ENCODE results near the gene CENPL. TPM values are rescaled to one million over a fixed set of nuclear protein-coding genes. Genes with fewer than 3 reads are reported as not detected.

CENPL gene
- total and polyA plus RNA-seq, 9 of the 15 experiments (the other 6 are each of a cell fraction or from before 2014, with no cell fraction given): 33.0 to 52.7 (median 39.7) TPM

GRCh38 chr1:173867141-173867752 is 42.6 kb upstream of the CENPL start (continued):
- no peak for TF ChIP-seq CBX8 (IDR thresholded peaks at IDR 0.05; ENCODE audit: borderline replicate concordance, extremely low read depth, low read depth, low read length, poor library complexity, severe bottlenecking)
- TF ChIP-seq, protein P1, sequence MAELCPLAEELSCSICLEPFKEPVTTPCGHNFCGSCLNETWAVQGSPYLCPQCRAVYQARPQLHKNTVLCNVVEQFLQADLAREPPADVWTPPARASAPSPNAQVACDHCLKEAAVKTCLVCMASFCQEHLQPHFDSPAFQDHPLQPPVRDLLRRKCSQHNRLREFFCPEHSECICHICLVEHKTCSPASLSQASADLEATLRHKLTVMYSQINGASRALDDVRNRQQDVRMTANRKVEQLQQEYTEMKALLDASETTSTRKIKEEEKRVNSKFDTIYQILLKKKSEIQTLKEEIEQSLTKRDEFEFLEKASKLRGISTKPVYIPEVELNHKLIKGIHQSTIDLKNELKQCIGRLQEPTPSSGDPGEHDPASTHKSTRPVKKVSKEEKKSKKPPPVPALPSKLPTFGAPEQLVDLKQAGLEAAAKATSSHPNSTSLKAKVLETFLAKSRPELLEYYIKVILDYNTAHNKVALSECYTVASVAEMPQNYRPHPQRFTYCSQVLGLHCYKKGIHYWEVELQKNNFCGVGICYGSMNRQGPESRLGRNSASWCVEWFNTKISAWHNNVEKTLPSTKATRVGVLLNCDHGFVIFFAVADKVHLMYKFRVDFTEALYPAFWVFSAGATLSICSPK (IDR thresholded peaks at IDR 0.05; ENCODE audit: borderline replicate concordance): peak; percentile 27; the same call in 1 of the 2 replicates
- TF ChIP-seq HNRNPUL1 (IDR thresholded peaks at IDR 0.05; ENCODE audit: low read length): peak; percentile 96
- no peak; the same call in 1 of the 2 replicates for TF ChIP-seq ZBTB33 (CRISPR knock-in tag; IDR thresholded peaks at IDR 0.05)
- TF ChIP-seq EHMT2 (IDR thresholded peaks at IDR 0.05): no peak
- no peak for TF ChIP-seq XRCC4 (IDR thresholded peaks at IDR 0.05; ENCODE audit: extremely low read depth, insufficient read depth, insufficient read length)
- TF ChIP-seq THRA (IDR thresholded peaks at IDR 0.05): no peak
- TF ChIP-seq HDAC8 (tag; IDR thresholded peaks at IDR 0.05): no peak
- peak; percentile 89 for TF ChIP-seq MAX (CRISPR knock-in tag; IDR thresholded peaks at IDR 0.05)
- TF ChIP-seq TAF15 (IDR thresholded peaks at IDR 0.05; ENCODE audit: low read depth, low read length): peak; percentile 78; the same call in 1 of the 2 replicates
- TF ChIP-seq ZNF324 (CRISPR knock-in tag; IDR thresholded peaks at IDR 0.05): no peak
- peak; percentile 94 for TF ChIP-seq HNRNPL (IDR thresholded peaks at IDR 0.05; ENCODE audit: low read depth, low read length)
- no peak for TF ChIP-seq ELF2 (CRISPR knock-in tag; IDR thresholded peaks at IDR 0.05)
- TF ChIP-seq LCOR (CRISPR knock-in tag; IDR thresholded peaks at IDR 0.05): no peak
- 0 out of 2 replicates have a peak, but pooled peaks have one; percentile 85 for TF ChIP-seq RBFOX2 (IDR thresholded peaks at IDR 0.05; ENCODE audit: low read depth, low read length)
- no peak for TF ChIP-seq ILF3 (IDR thresholded peaks at IDR 0.05; ENCODE audit: borderline replicate concordance)
- no peak for TF ChIP-seq ZBTB26 (CRISPR knock-in tag; IDR thresholded peaks at IDR 0.05)
- TF ChIP-seq STAT5B (CRISPR knock-in tag; IDR thresholded peaks at IDR 0.05): no peak
- TF ChIP-seq USF2 (CRISPR knock-in tag; IDR thresholded peaks at IDR 0.05): no peak
- TF ChIP-seq CXXC5 (CRISPR knock-in tag; IDR thresholded peaks at IDR 0.05): no peak
- 0 out of 2 replicates have a peak, but pooled peaks have one; percentile 0 for TF ChIP-seq ZNF551 (CRISPR knock-in tag; IDR thresholded peaks at IDR 0.05)
